Stimulated activated CD4-positive, alpha-beta T cell treated with anti-CD3 and anti-CD28 coated beads, TNF-alpha, amount 100 ng/mL, for 4 hours (primary cell): ENCODE data around the gene SPOCK1.
"Not testable (repeated sequence)": the region's sequence is repeated elsewhere in the genome, so short reads cannot be mapped to it uniquely, and the experiment has no call there.

Experiments used
- DNase-seq, 3 experiments: peaks; one replicate each; pipeline ENCODE4 v3.0.0-alpha.2; 2020; ENCODE audit warnings: low read depth in 3 of 3

The SPOCK1 gene

DNA sequence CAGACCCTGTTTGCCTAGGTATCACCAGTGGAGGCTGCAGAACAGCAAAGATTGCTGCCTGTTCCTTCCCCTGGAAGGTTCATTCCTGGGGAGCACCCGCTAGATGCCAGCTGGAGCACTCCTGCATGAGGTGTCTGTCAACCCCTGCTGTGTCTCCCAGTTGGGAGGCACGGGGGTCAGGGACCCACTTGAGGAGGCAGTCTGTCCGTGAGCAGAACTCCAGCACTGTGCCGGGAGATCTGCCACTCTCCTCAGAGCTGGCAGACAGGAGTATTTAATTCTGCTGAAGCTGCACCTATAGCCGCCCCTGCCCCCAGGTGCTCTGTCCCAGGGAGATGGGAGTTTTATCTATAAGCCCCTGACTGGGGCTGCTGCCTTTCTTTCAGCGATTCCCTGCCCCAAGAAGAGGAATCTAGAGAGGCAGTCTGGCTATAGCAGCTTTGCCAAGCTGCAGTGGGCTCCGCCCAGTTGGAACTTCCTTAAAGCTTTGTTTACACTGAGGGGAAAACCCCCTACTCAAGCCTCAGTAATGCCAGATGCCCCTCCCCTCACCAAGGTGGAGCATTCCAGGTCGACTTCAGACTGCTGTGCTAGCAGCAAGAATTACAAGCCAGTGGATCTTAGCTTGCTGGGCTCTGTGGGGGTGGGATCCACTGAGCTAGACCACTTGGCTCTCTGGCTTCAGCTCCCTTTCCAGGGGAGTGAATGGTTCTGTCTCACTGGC is 545.6 kb downstream of the SPOCK1 start:
- not testable (repeated sequence) for DNase-seq

DNA sequence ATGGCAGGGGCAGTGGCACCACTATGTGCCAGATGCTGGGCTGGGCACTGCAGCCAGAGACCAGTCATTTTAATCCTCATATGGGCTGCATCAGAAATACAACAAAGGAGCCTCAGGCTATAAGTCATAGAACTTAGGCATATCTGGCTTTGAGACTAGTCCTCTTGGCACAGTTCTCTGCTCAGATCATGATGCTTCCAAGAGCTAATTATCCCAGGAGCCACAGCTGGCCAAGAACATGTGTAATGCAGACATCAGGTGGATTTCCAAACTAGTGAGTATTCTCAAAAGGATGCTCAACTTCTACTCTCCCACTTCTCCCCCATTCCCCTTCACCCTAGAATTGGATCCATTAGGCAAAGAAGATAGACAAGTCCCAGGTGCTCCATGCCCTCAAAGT is 571.6 kb downstream of the SPOCK1 start:
- DNase-seq: no peak

DNA sequence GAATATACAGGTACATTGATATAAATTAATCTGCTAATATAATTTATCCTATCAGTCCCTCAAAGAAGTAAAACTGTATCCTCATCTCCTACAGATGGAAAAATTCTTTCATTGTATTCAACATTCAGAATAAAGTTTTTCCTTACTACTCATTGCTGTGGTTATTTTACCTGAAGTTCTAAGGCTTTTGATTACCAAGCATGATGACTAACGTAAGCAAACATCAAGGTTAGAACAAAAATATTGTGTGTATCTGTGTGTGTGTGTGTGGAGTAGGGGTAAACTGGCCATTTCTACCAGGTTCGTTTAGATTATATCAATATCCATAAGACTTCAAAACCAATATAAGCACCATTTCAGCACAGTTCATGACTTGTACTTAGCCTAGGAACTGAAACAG is 573.1 kb downstream of the SPOCK1 start:
- DNase-seq: no peak
